MCF 10A (cell line): ENCODE results near the gene GLB1L2. TPM values are rescaled to one million over a fixed set of nuclear protein-coding genes. Genes with fewer than 3 reads are reported as not detected.

Experiments
- BruUV-seq: library from RNA; stranded (reverse); fragments of 400-500 nt; replicated peaks from 2 replicates; lab custom pipeline; 2021; lab: Mats Ljungman, UMichigan
- CTCF ChIA-PET: fragments of 300-600 bp; sonication (Branson Sonifier 250); formaldehyde crosslinking; extraction: SDS; loops from one replicate; lab custom pipeline; 2021; ENCODE audit warnings: antibody characterized with exemption, inconsistent platforms; lab: Yijun Ruan, JAX
- POLR2A ChIA-PET: fragments of 300-600, 350-650 bp; sonication (Branson Sonifier 250); formaldehyde crosslinking; extraction: SDS; loops from one replicate; lab custom pipeline; 2020; ENCODE audit warnings: antibody characterized with exemption, inconsistent platforms; lab: Yijun Ruan, JAX
- DNase-seq: peaks from one replicate; pipeline ENCODE4 v3.0.0-alpha.2; 2018; ENCODE audit not compliant: unreplicated experiment
- H3K27ac Mint-ChIP-seq: one replicate; pipeline ENCODE4 v1.8.0; 2022; ENCODE audit warnings: mild to moderate bottlenecking, low read depth, mixed read lengths; ENCODE audit not compliant: unreplicated experiment
- H3K27me3 Mint-ChIP-seq: one replicate; pipeline ENCODE4 v1.8.0; 2022; ENCODE audit warnings: mixed read lengths; ENCODE audit not compliant: insufficient read depth, unreplicated experiment
- H3K36me3 Mint-ChIP-seq: one replicate; pipeline ENCODE4 v1.8.0; 2022; ENCODE audit warnings: mild to moderate bottlenecking, moderate library complexity, mixed read lengths; ENCODE audit not compliant: insufficient read depth, unreplicated experiment
- H3K4me1 Mint-ChIP-seq: one replicate; pipeline ENCODE4 v1.8.0; 2022; ENCODE audit warnings: mixed read lengths; ENCODE audit not compliant: insufficient read depth, unreplicated experiment
- H3K4me3 Mint-ChIP-seq: one replicate; pipeline ENCODE4 v1.8.0; 2022; ENCODE audit warnings: mild to moderate bottlenecking, moderate library complexity, mixed read lengths; ENCODE audit not compliant: unreplicated experiment
- H3K9me3 Mint-ChIP-seq: one replicate; pipeline ENCODE4 v1.8.0; 2022; ENCODE audit warnings: mixed read lengths; ENCODE audit not compliant: unreplicated experiment
- intact Hi-C: fragments of 100-400 bp; cut with micrococcal nuclease; formaldehyde crosslinking; loops from 2 replicates; pipeline ENCODE4 v1.14.1; 2022
- total RNA-seq: library from RNA; stranded (reverse); gene quantifications from 2 replicates; pipeline ENCODE4 v1.2.3, GENCODE V29; 2022
- TF ChIP-seq, protein P1 (sequence below): fragments of 200-600 bp; IDR thresholded peaks from one replicate; pipeline ENCODE4 v1.8.0; 2022; ENCODE audit warnings: antibody characterized with exemption, mild to moderate bottlenecking; ENCODE audit not compliant: unreplicated experiment

GLB1L2 gene
- total RNA-seq, 1 experiment from 2014 or later = 17.0 TPM

GRCh38 chr11:134333312-134333711 lies 1.5 kb downstream of the GLB1L2 start:
- POLR2A ChIA-PET = no interaction called here
- TF ChIP-seq, protein P1, sequence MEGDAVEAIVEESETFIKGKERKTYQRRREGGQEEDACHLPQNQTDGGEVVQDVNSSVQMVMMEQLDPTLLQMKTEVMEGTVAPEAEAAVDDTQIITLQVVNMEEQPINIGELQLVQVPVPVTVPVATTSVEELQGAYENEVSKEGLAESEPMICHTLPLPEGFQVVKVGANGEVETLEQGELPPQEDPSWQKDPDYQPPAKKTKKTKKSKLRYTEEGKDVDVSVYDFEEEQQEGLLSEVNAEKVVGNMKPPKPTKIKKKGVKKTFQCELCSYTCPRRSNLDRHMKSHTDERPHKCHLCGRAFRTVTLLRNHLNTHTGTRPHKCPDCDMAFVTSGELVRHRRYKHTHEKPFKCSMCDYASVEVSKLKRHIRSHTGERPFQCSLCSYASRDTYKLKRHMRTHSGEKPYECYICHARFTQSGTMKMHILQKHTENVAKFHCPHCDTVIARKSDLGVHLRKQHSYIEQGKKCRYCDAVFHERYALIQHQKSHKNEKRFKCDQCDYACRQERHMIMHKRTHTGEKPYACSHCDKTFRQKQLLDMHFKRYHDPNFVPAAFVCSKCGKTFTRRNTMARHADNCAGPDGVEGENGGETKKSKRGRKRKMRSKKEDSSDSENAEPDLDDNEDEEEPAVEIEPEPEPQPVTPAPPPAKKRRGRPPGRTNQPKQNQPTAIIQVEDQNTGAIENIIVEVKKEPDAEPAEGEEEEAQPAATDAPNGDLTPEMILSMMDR = no peak
- CTCF ChIA-PET = interaction anchor here (0.7 kb wide), 1 partner anchor 113 kb away, joined by 3 read pairs; no protein-coding TSS in a partner anchor
- no TSS peak for BruUV-seq
- DNase-seq = peak; percentile 30
- Mint-ChIP-seq H3K4me3 (no peak overlapping the region), H3K9me3 (no peaks in the 10 kb centered on the region), H3K27me3 (no peaks in the 10 kb centered on the region), H3K36me3 (peaks cover 14% of the 10 kb centered on the region), H3K27ac (peak overlapping the region; percentile 38), H3K4me1 (peaks cover 12% of the 10 kb centered on the region)
- intact Hi-C loops = no loop called here

DNA sequence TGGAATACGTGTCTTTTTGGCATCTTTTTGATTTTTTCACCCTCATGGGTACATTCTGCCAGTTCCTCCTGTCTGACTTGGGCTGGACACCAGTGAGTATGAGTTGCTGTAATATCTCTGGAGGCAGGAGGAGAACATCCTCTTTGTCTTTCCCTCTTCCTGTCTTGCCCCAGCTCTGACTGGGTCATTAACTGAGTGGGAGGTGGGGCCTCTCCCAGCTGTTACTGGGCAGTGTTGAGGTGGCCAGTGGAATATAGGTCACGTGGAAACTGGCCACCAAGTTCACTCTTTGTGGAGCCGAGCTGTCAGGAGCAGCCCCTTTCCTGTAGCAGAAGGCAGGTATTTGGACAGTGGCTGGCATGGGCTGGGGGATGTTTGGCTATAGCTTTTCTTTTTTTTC lies 2.2 kb downstream of the GLB1L2 start:
- TF ChIP-seq, protein P1 = no peak
- H3K9me3 Mint-ChIP-seq = no peaks in the 10 kb centered on the region
- POLR2A ChIA-PET = interaction anchor here (0.7 to 1.3 kb wide), 2 partner anchors 80 to 258 kb away, joined by 3 to 4 read pairs; partner anchors contain the start of genes ACAD8 and THYN1
- H3K27ac Mint-ChIP-seq = no peak overlapping the region
- CTCF ChIA-PET = interaction anchor here (0.9 kb wide), 1 partner anchor 19 kb away, joined by 3 read pairs; no protein-coding TSS in a partner anchor
- DNase-seq = no peak
- BruUV-seq = no TSS peak
- intact Hi-C loops = no loop called here
- H3K4me3 Mint-ChIP-seq = no peak overlapping the region
- H3K4me1 Mint-ChIP-seq = peaks cover 12% of the 10 kb centered on the region
- no peaks in the 10 kb centered on the region for H3K27me3 Mint-ChIP-seq
- peaks cover 14% of the 10 kb centered on the region for H3K36me3 Mint-ChIP-seq

- CTCF ChIA-PET = interaction anchor here (0.6 kb wide), 1 partner anchor 380 kb away, joined by 6 read pairs; no protein-coding TSS in a partner anchor
- Mint-ChIP-seq H3K4me1 (peaks cover 19% of the 10 kb centered on the region), H3K4me3 (no peak overlapping the region), H3K9me3 (no peaks in the 10 kb centered on the region), H3K27ac (no peak overlapping the region), H3K27me3 (no peaks in the 10 kb centered on the region), H3K36me3 (peaks cover 14% of the 10 kb centered on the region)
- no peak for DNase-seq
- POLR2A ChIA-PET = interaction anchor here (1.3 kb wide), 1 partner anchor 81 kb away, joined by 4 read pairs; the partner anchor contains the start of genes ACAD8 and THYN1
- no TSS peak for BruUV-seq
- intact Hi-C loops = no loop called here
- TF ChIP-seq, protein P1 = no peak
Observed at GRCh38 chr11:134334796-134335571, 3.2 kb downstream of the GLB1L2 start.

GRCh38 chr11:134337051-134337450 lies 5.3 kb downstream of the GLB1L2 start:
- no peaks in the 10 kb centered on the region for H3K9me3 Mint-ChIP-seq
- POLR2A ChIA-PET = no interaction called here
- H3K27ac Mint-ChIP-seq = no peak overlapping the region
- H3K4me1 Mint-ChIP-seq = peaks cover 21% of the 10 kb centered on the region
- no peaks in the 10 kb centered on the region for H3K27me3 Mint-ChIP-seq
- no TSS peak for BruUV-seq
- no peak overlapping the region for H3K4me3 Mint-ChIP-seq
- peaks cover 14% of the 10 kb centered on the region for H3K36me3 Mint-ChIP-seq
- TF ChIP-seq, protein P1 = no peak
- DNase-seq = no peak
- intact Hi-C loops = no loop called here
- CTCF ChIA-PET = interaction anchor here (1.7 kb wide), 1 partner anchor 13 kb away, joined by 4 read pairs; no protein-coding TSS in a partner anchor
